Measurements from ENCODE around the gene SLC16A4.
"Not testable (repeated sequence)": the region's sequence is repeated elsewhere in the genome, so short reads cannot be mapped to it uniquely, and the experiment has no call there.

Gene SLC16A4

GRCh38 chr1:110425612-110426152 lies 34.9 kb upstream of the SLC16A4 start:
- H3K4me1 ChIP-seq (ENCODE audit: insufficient read depth, low read length) = no peaks in the 10 kb centered on the region
- no peak overlapping the region for H3K9ac ChIP-seq (ENCODE audit: low read depth, low read length)
- H3K27me3 ChIP-seq (ENCODE audit: insufficient read depth, low read length) = no peaks in the 10 kb centered on the region
- H3K27ac ChIP-seq (ENCODE audit: low read length) = no peak overlapping the region
- no peak overlapping the region for H3K4me3 ChIP-seq (ENCODE audit: low read length)
- H3K9me3 ChIP-seq (ENCODE audit: insufficient read depth, low read depth, low read length) = peaks cover 6% of the 10 kb centered on the region; the same call in 1 of the 2 replicates
- no peaks in the 10 kb centered on the region for H3K36me3 ChIP-seq (ENCODE audit: insufficient read depth, low read depth, low read length)

GRCh38 chr1:110424699-110425611 lies 34.1 kb upstream of the SLC16A4 start:
- Histone ChIP-seq H3K9me3 (ENCODE audit: insufficient read depth, low read depth, low read length) (peaks cover 6% of the 10 kb centered on the region; the same call in 1 of the 2 replicates), H3K27me3 (ENCODE audit: insufficient read depth, low read length) (no peaks in the 10 kb centered on the region), H3K27ac (ENCODE audit: low read length) (no peak overlapping the region), H3K9ac (ENCODE audit: low read depth, low read length) (no peak overlapping the region), H3K36me3 (ENCODE audit: insufficient read depth, low read depth, low read length) (no peaks in the 10 kb centered on the region), H3K4me1 (ENCODE audit: insufficient read depth, low read length) (no peaks in the 10 kb centered on the region), H3K4me3 (ENCODE audit: low read length) (no peak overlapping the region)

- Histone ChIP-seq H3K9ac (ENCODE audit: low read depth, low read length) (no peak overlapping the region), H3K4me3 (ENCODE audit: low read length) (no peak overlapping the region), H3K4me1 (ENCODE audit: insufficient read depth, low read length) (no peaks in the 10 kb centered on the region), H3K27ac (ENCODE audit: low read length) (no peak overlapping the region), H3K36me3 (ENCODE audit: insufficient read depth, low read depth, low read length) (no peaks in the 10 kb centered on the region), H3K9me3 (ENCODE audit: insufficient read depth, low read depth, low read length) (peaks cover 6% of the 10 kb centered on the region; the same call in 1 of the 2 replicates), H3K27me3 (ENCODE audit: insufficient read depth, low read length) (no peaks in the 10 kb centered on the region)
Measured at GRCh38 chr1:110420874-110421793, 30.3 kb upstream of the SLC16A4 start.

GRCh38 chr1:110420023-110420662 lies 29.3 kb upstream of the SLC16A4 start:
- no peaks in the 10 kb centered on the region for H3K36me3 ChIP-seq (ENCODE audit: insufficient read depth, low read depth, low read length)
- no peaks in the 10 kb centered on the region for H3K27me3 ChIP-seq (ENCODE audit: insufficient read depth, low read length)
- H3K9me3 ChIP-seq (ENCODE audit: insufficient read depth, low read depth, low read length) = peaks cover 6% of the 10 kb centered on the region; the same call in 1 of the 2 replicates
- H3K9ac ChIP-seq (ENCODE audit: low read depth, low read length) = no peak overlapping the region
- H3K4me3 ChIP-seq (ENCODE audit: low read length) = no peak overlapping the region
- H3K4me1 ChIP-seq (ENCODE audit: insufficient read depth, low read length) = no peaks in the 10 kb centered on the region
- no peak overlapping the region for H3K27ac ChIP-seq (ENCODE audit: low read length)

- Histone ChIP-seq H3K4me1 (ENCODE audit: insufficient read depth, low read length) (no peaks in the 10 kb centered on the region), H3K4me3 (ENCODE audit: low read length) (no peak overlapping the region), H3K9me3 (ENCODE audit: insufficient read depth, low read depth, low read length) (peaks cover 6% of the 10 kb centered on the region; the same call in 1 of the 2 replicates), H3K27me3 (ENCODE audit: insufficient read depth, low read length) (no peaks in the 10 kb centered on the region), H3K9ac (ENCODE audit: low read depth, low read length) (no peak overlapping the region), H3K27ac (ENCODE audit: low read length) (no peak overlapping the region), H3K36me3 (ENCODE audit: insufficient read depth, low read depth, low read length) (no peaks in the 10 kb centered on the region)
Measured at GRCh38 chr1:110418729-110419128, 27.9 kb upstream of the SLC16A4 start.

GRCh38 chr1:110413045-110413444 lies 22.2 kb upstream of the SLC16A4 start:
- H3K9ac ChIP-seq (ENCODE audit: low read depth, low read length); H3K4me3 ChIP-seq (ENCODE audit: low read length): not testable (repeated sequence)

GRCh38 chr1:110412576-110412975 lies 21.8 kb upstream of the SLC16A4 start:
- H3K9ac ChIP-seq (ENCODE audit: low read depth, low read length) = no peak overlapping the region
- H3K27me3 ChIP-seq (ENCODE audit: insufficient read depth, low read length) = no peaks in the 10 kb centered on the region
- no peaks in the 10 kb centered on the region for H3K4me1 ChIP-seq (ENCODE audit: insufficient read depth, low read length)
- H3K36me3 ChIP-seq (ENCODE audit: insufficient read depth, low read depth, low read length) = no peaks in the 10 kb centered on the region
- H3K9me3 ChIP-seq (ENCODE audit: insufficient read depth, low read depth, low read length) = no peaks in the 10 kb centered on the region
- no peak overlapping the region for H3K27ac ChIP-seq (ENCODE audit: low read length)
- no peak overlapping the region for H3K4me3 ChIP-seq (ENCODE audit: low read length)

More at GRCh38 chr1:110413045-110413444, 22.2 kb upstream of the SLC16A4 start:
- H3K27me3 ChIP-seq (ENCODE audit: insufficient read depth, low read length); H3K36me3 ChIP-seq (ENCODE audit: insufficient read depth, low read depth, low read length); H3K9me3 ChIP-seq (ENCODE audit: insufficient read depth, low read depth, low read length); H3K27ac ChIP-seq (ENCODE audit: low read length); H3K4me1 ChIP-seq (ENCODE audit: insufficient read depth, low read length): not testable (repeated sequence)

- H3K36me3 ChIP-seq (ENCODE audit: insufficient read depth, low read depth, low read length) = no peaks in the 10 kb centered on the region
- no peaks in the 10 kb centered on the region for H3K4me1 ChIP-seq (ENCODE audit: insufficient read depth, low read length)
- H3K4me3 ChIP-seq (ENCODE audit: low read length) = no peak overlapping the region
- H3K9me3 ChIP-seq (ENCODE audit: insufficient read depth, low read depth, low read length) = no peaks in the 10 kb centered on the region
- H3K27ac ChIP-seq (ENCODE audit: low read length) = no peak overlapping the region
- no peak overlapping the region for H3K9ac ChIP-seq (ENCODE audit: low read depth, low read length)
- no peaks in the 10 kb centered on the region for H3K27me3 ChIP-seq (ENCODE audit: insufficient read depth, low read length)
Measured at GRCh38 chr1:110411173-110411735, 20.4 kb upstream of the SLC16A4 start.

- no peaks in the 10 kb centered on the region for H3K9me3 ChIP-seq (ENCODE audit: insufficient read depth, low read depth, low read length)
- H3K9ac ChIP-seq (ENCODE audit: low read depth, low read length) = no peak overlapping the region
- H3K27me3 ChIP-seq (ENCODE audit: insufficient read depth, low read length) = no peaks in the 10 kb centered on the region
Measured at GRCh38 chr1:110409316-110409715, 18.5 kb upstream of the SLC16A4 start.

GRCh38 chr1:110408488-110408887 lies 17.7 kb upstream of the SLC16A4 start:
- Histone ChIP-seq H3K9ac (ENCODE audit: low read depth, low read length) (peak overlapping the region; percentile 99; the same call in 1 of the 2 replicates), H3K27me3 (ENCODE audit: insufficient read depth, low read length) (no peaks in the 10 kb centered on the region), H3K36me3 (ENCODE audit: insufficient read depth, low read depth, low read length) (peaks cover 23% of the 10 kb centered on the region), H3K4me1 (ENCODE audit: insufficient read depth, low read length) (no peaks in the 10 kb centered on the region), H3K27ac (ENCODE audit: low read length) (no peak overlapping the region), H3K4me3 (ENCODE audit: low read length) (peak overlapping the region; percentile 99), H3K9me3 (ENCODE audit: insufficient read depth, low read depth, low read length) (no peaks in the 10 kb centered on the region)

More at GRCh38 chr1:110409316-110409715, 18.5 kb upstream of the SLC16A4 start:
- no peak overlapping the region for H3K27ac ChIP-seq (ENCODE audit: low read length)
- no peaks in the 10 kb centered on the region for H3K4me1 ChIP-seq (ENCODE audit: insufficient read depth, low read length)
- peaks cover 15% of the 10 kb centered on the region for H3K36me3 ChIP-seq (ENCODE audit: insufficient read depth, low read depth, low read length)
- H3K4me3 ChIP-seq (ENCODE audit: low read length) = no peak overlapping the region

Measured in iPS-20b (cell line).